ENCODE results near the gene CBARP.
A peak's percentile ranks its signal among the peaks of the same experiment; 100 is the strongest.

CBARP gene

GRCh38 chr19:1265615-1266128, 27.9 kb upstream of the CBARP start:
- Mint-ChIP-seq H3K36me3 (ENCODE audit: insufficient read depth) (peaks cover 34% of the 10 kb centered on the region), H3K9me3 (no peaks in the 10 kb centered on the region), H3K4me3 (peak overlapping the region; percentile 82), H3K27me3 (no peaks in the 10 kb centered on the region), H3K4me1 (peaks cover 67% of the 10 kb centered on the region), H3K27ac (ENCODE audit: low read depth) (peak overlapping the region; percentile 25)
- DNase-seq (ENCODE audit: low spot score in 2 of 2) (no peak), ATAC-seq (replicated peaks; ENCODE audit: extremely low read depth, poor library complexity, severe bottlenecking) (no peak)

- Mint-ChIP-seq H3K4me1 (peaks cover 61% of the 10 kb centered on the region), H3K27ac (ENCODE audit: low read depth) (peak overlapping the region; percentile 25), H3K9me3 (no peaks in the 10 kb centered on the region), H3K36me3 (ENCODE audit: insufficient read depth) (peaks cover 32% of the 10 kb centered on the region), H3K27me3 (no peaks in the 10 kb centered on the region), H3K4me3 (peak overlapping the region; percentile 58)
- no peak for DNase-seq (ENCODE audit: low spot score in 2 of 2)
- no peak for ATAC-seq (replicated peaks; ENCODE audit: extremely low read depth, poor library complexity, severe bottlenecking)
Observed at GRCh38 chr19:1264801-1265614, 27.2 kb upstream of the CBARP start.

GRCh38 chr19:1263188-1263587, 25.4 kb upstream of the CBARP start:
- DNase-seq (ENCODE audit: low spot score in 2 of 2) (no peak), ATAC-seq (replicated peaks; ENCODE audit: extremely low read depth, poor library complexity, severe bottlenecking) (no peak)
- H3K36me3 Mint-ChIP-seq (ENCODE audit: insufficient read depth): peaks cover 36% of the 10 kb centered on the region
- no peaks in the 10 kb centered on the region for H3K27me3 Mint-ChIP-seq
- peak overlapping the region; percentile 100 for H3K27ac Mint-ChIP-seq (ENCODE audit: low read depth)
- peaks cover 64% of the 10 kb centered on the region for H3K4me1 Mint-ChIP-seq
- peak overlapping the region; percentile 95 for H3K4me3 Mint-ChIP-seq
- no peaks in the 10 kb centered on the region for H3K9me3 Mint-ChIP-seq

- peaks cover 41% of the 10 kb centered on the region for H3K36me3 Mint-ChIP-seq (ENCODE audit: insufficient read depth)
- no peaks in the 10 kb centered on the region for H3K27me3 Mint-ChIP-seq
- peak overlapping the region; percentile 95 for H3K4me3 Mint-ChIP-seq
- H3K9me3 Mint-ChIP-seq: no peaks in the 10 kb centered on the region
- DNase-seq (ENCODE audit: low spot score in 2 of 2): no peak
- H3K27ac Mint-ChIP-seq (ENCODE audit: low read depth): peak overlapping the region; percentile 100
- H3K4me1 Mint-ChIP-seq: peaks cover 64% of the 10 kb centered on the region
- ATAC-seq (replicated peaks; ENCODE audit: extremely low read depth, poor library complexity, severe bottlenecking): no peak
Observed at GRCh38 chr19:1262623-1263123, 24.9 kb upstream of the CBARP start.

GRCh38 chr19:1261798-1262622, 24.2 kb upstream of the CBARP start:
- no peaks in the 10 kb centered on the region for H3K27me3 Mint-ChIP-seq
- H3K9me3 Mint-ChIP-seq: no peaks in the 10 kb centered on the region
- no peak for ATAC-seq (replicated peaks; ENCODE audit: extremely low read depth, poor library complexity, severe bottlenecking)
- peaks cover 62% of the 10 kb centered on the region for H3K4me1 Mint-ChIP-seq
- DNase-seq (ENCODE audit: low spot score in 2 of 2): peak in 1 of 2 donors; percentile 44
- peak overlapping the region; percentile 100 for H3K27ac Mint-ChIP-seq (ENCODE audit: low read depth)
- peak overlapping the region; percentile 95 for H3K4me3 Mint-ChIP-seq
- peaks cover 46% of the 10 kb centered on the region for H3K36me3 Mint-ChIP-seq (ENCODE audit: insufficient read depth)

- H3K4me1 Mint-ChIP-seq: peaks cover 62% of the 10 kb centered on the region
- H3K27ac Mint-ChIP-seq (ENCODE audit: low read depth): peak overlapping the region; percentile 100
- DNase-seq (ENCODE audit: low spot score in 2 of 2): no peak
Observed at GRCh38 chr19:1261538-1261797, 23.7 kb upstream of the CBARP start.

GRCh38 chr19:1260749-1261537, 23.1 kb upstream of the CBARP start:
- ATAC-seq (replicated peaks; ENCODE audit: extremely low read depth, poor library complexity, severe bottlenecking) (peak; percentile 79), DNase-seq (ENCODE audit: low spot score in 2 of 2) (peak; percentile 87 to 97)
- Mint-ChIP-seq H3K9me3 (no peaks in the 10 kb centered on the region), H3K4me1 (peaks cover 60% of the 10 kb centered on the region), H3K27me3 (no peaks in the 10 kb centered on the region), H3K27ac (ENCODE audit: low read depth) (peak overlapping the region; percentile 100), H3K36me3 (ENCODE audit: insufficient read depth) (peaks cover 54% of the 10 kb centered on the region), H3K4me3 (peak overlapping the region; percentile 95)

More at GRCh38 chr19:1261538-1261797, 23.7 kb upstream of the CBARP start:
- H3K36me3 Mint-ChIP-seq (ENCODE audit: insufficient read depth): peaks cover 50% of the 10 kb centered on the region
- no peaks in the 10 kb centered on the region for H3K27me3 Mint-ChIP-seq
- no peaks in the 10 kb centered on the region for H3K9me3 Mint-ChIP-seq
- H3K4me3 Mint-ChIP-seq: peak overlapping the region; percentile 95
- ATAC-seq (replicated peaks; ENCODE audit: extremely low read depth, poor library complexity, severe bottlenecking): peak; percentile 1

GRCh38 chr19:1259876-1260748, 22.3 kb upstream of the CBARP start:
- Mint-ChIP-seq H3K4me1 (peaks cover 55% of the 10 kb centered on the region), H3K9me3 (no peaks in the 10 kb centered on the region), H3K36me3 (ENCODE audit: insufficient read depth) (peaks cover 59% of the 10 kb centered on the region), H3K27ac (ENCODE audit: low read depth) (peak overlapping the region; percentile 100), H3K4me3 (peak overlapping the region; percentile 95), H3K27me3 (no peaks in the 10 kb centered on the region)
- DNase-seq (ENCODE audit: low spot score in 2 of 2) (no peak), ATAC-seq (replicated peaks; ENCODE audit: extremely low read depth, poor library complexity, severe bottlenecking) (peak; percentile 10)

GRCh38 chr19:1259206-1259875, 21.5 kb upstream of the CBARP start:
- Mint-ChIP-seq H3K36me3 (ENCODE audit: insufficient read depth) (peaks cover 67% of the 10 kb centered on the region), H3K4me3 (peak overlapping the region; percentile 95), H3K9me3 (no peaks in the 10 kb centered on the region), H3K4me1 (peaks cover 48% of the 10 kb centered on the region), H3K27ac (ENCODE audit: low read depth) (peak overlapping the region; percentile 100), H3K27me3 (no peaks in the 10 kb centered on the region)
- DNase-seq (ENCODE audit: low spot score in 2 of 2) (peak; percentile 61 to 68), ATAC-seq (replicated peaks; ENCODE audit: extremely low read depth, poor library complexity, severe bottlenecking) (peak; percentile 40)

GRCh38 chr19:1258707-1259205, 21.0 kb upstream of the CBARP start:
- no peaks in the 10 kb centered on the region for H3K27me3 Mint-ChIP-seq
- H3K4me1 Mint-ChIP-seq: peaks cover 48% of the 10 kb centered on the region
- ATAC-seq (replicated peaks; ENCODE audit: extremely low read depth, poor library complexity, severe bottlenecking): peak; percentile 5

GRCh38 chr19:1258163-1258492, 20.3 kb upstream of the CBARP start:
- Mint-ChIP-seq H3K4me1 (peaks cover 50% of the 10 kb centered on the region), H3K27me3 (no peaks in the 10 kb centered on the region), H3K4me3 (peak overlapping the region; percentile 95), H3K36me3 (ENCODE audit: insufficient read depth) (peaks cover 73% of the 10 kb centered on the region), H3K9me3 (no peaks in the 10 kb centered on the region), H3K27ac (ENCODE audit: low read depth) (peak overlapping the region; percentile 100)
- ATAC-seq (replicated peaks; ENCODE audit: extremely low read depth, poor library complexity, severe bottlenecking): no peak
- no peak for DNase-seq (ENCODE audit: low spot score in 2 of 2)

More at GRCh38 chr19:1258707-1259205, 21.0 kb upstream of the CBARP start:
- Mint-ChIP-seq H3K27ac (ENCODE audit: low read depth) (peak overlapping the region; percentile 100), H3K36me3 (ENCODE audit: insufficient read depth) (peaks cover 67% of the 10 kb centered on the region), H3K4me3 (peak overlapping the region; percentile 95), H3K9me3 (no peaks in the 10 kb centered on the region)
- no peak for DNase-seq (ENCODE audit: low spot score in 2 of 2)
